Activated CD4-positive, alpha-beta T cell treated with anti-CD3 and anti-CD28 coated beads, Interleukin-2, amount 10 ng/mL, durations not matched to agents 7 days and 5 days (primary cell): ENCODE results near the gene SFXN5. TPM values are rescaled to one million over a fixed set of nuclear protein-coding genes. Genes with fewer than 3 reads are reported as not detected.

Experiments
- CTCF ChIA-PET: fragments of 350-600 bp; sonication (Branson Sonifier 250); formaldehyde crosslinking; loops from one replicate; lab custom pipeline; 2021; ENCODE audit warnings: antibody characterized with exemption; lab: Charles Lee
- POLR2A ChIA-PET: fragments of 350-600 bp; sonication (Branson Sonifier 250); formaldehyde crosslinking; loops from one replicate; lab custom pipeline; 2021; ENCODE audit warnings: antibody characterized with exemption; lab: Charles Lee
- DNase-seq: peaks from one replicate; pipeline ENCODE4 v3.0.0-alpha.2; 2020
- H3K27ac Mint-ChIP-seq: one replicate; pipeline ENCODE4 v1.8.0; 2021; ENCODE audit warnings: mild to moderate bottlenecking, moderate library complexity, mixed read lengths
- H3K27me3 Mint-ChIP-seq: one replicate; pipeline ENCODE4 v1.8.0; 2021; ENCODE audit warnings: mixed read lengths
- H3K36me3 Mint-ChIP-seq: one replicate; pipeline ENCODE4 v1.8.0; 2021; ENCODE audit warnings: low read depth, mixed read lengths
- H3K4me1 Mint-ChIP-seq: one replicate; pipeline ENCODE4 v1.8.0; 2021; ENCODE audit warnings: mixed read lengths
- H3K4me3 Mint-ChIP-seq: one replicate; pipeline ENCODE4 v1.8.0; 2021; ENCODE audit warnings: mild to moderate bottlenecking, moderate library complexity, mixed read lengths
- H3K9me3 Mint-ChIP-seq: one replicate; pipeline ENCODE4 v1.8.0; 2021; ENCODE audit warnings: mixed read lengths
- total RNA-seq, 2 experiments: library from RNA; stranded (reverse); gene quantifications; one replicate each; pipeline ENCODE4 v1.2.3, GENCODE V29; 2021

SFXN5 gene
- total RNA-seq, 2 experiments from 2014 or later, result 7.0 to 10.0 TPM

- DNase-seq, result no peak
- Mint-ChIP-seq H3K4me1 (peaks cover 11% of the 10 kb centered on the region), H3K9me3 (no peaks in the 10 kb centered on the region), H3K4me3 (no peak overlapping the region), H3K27me3 (peaks cover 7% of the 10 kb centered on the region), H3K27ac (no peak overlapping the region), H3K36me3 (no peaks in the 10 kb centered on the region)
- POLR2A ChIA-PET, result no interaction called here
- CTCF ChIA-PET, result interaction anchor here (1.1 to 2.1 kb wide), 5 partner anchors 16 to 40 kb away, joined by 3 to 6 read pairs (median 3); partner anchors contain the start of gene EMX1
Observed at GRCh38 chr2:72932805-72933204, 138.7 kb downstream of the SFXN5 start.

DNA sequence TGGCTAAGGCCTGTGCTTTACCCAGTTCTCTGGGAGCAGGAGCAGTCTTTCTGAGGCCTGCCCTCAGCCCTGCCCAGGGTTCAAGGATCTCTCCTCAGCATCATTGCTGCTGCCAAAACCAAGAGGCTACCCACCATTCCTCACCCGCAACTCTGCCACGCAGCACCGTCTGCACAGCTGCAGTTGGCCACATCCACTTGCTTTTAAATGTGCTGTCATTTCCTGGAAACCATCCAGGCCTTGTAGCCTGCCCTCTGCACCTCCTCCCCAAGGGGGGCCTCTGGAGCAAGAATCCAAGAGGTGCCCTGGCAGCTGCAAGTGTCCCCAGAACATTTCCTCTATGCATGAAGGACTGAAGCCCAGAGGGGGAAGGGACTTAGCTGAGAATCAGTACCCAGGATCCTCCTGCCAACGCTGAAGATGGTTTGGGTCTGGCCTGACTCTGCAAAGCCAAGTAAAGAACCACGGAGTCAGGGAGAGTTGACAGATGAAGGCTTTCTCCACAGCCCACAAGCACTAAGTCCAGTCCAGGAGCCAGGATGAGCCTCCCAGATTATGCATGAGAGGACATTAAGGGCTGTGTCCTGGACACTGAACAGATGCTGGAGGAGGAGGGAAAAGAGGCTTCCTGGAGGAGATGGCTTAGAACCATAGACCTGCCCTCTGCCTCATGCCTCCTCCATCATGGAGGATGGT is 139.3 kb downstream of the SFXN5 start:
- Mint-ChIP-seq H3K4me3 (no peak overlapping the region), H3K27me3 (peaks cover 7% of the 10 kb centered on the region), H3K9me3 (no peaks in the 10 kb centered on the region), H3K27ac (no peak overlapping the region), H3K4me1 (peaks cover 11% of the 10 kb centered on the region), H3K36me3 (no peaks in the 10 kb centered on the region)
- POLR2A ChIA-PET, result no interaction called here
- DNase-seq, result peak; percentile 20
- CTCF ChIA-PET, result interaction anchor here (1.1 to 2.1 kb wide), 6 partner anchors 15 to 40 kb away, joined by 3 to 6 read pairs (median 4); partner anchors contain the start of gene EMX1

GRCh38 chr2:72931280-72931910 is 140.1 kb downstream of the SFXN5 start:
- Mint-ChIP-seq H3K36me3 (no peaks in the 10 kb centered on the region), H3K27me3 (peaks cover 7% of the 10 kb centered on the region), H3K4me1 (peaks cover 11% of the 10 kb centered on the region), H3K27ac (no peak overlapping the region), H3K9me3 (no peaks in the 10 kb centered on the region), H3K4me3 (no peak overlapping the region)
- POLR2A ChIA-PET, result no interaction called here
- no peak for DNase-seq
- CTCF ChIA-PET, result interaction anchor here (1.4 kb wide), 1 partner anchor 16 kb away, joined by 4 read pairs; no protein-coding TSS in a partner anchor

DNA sequence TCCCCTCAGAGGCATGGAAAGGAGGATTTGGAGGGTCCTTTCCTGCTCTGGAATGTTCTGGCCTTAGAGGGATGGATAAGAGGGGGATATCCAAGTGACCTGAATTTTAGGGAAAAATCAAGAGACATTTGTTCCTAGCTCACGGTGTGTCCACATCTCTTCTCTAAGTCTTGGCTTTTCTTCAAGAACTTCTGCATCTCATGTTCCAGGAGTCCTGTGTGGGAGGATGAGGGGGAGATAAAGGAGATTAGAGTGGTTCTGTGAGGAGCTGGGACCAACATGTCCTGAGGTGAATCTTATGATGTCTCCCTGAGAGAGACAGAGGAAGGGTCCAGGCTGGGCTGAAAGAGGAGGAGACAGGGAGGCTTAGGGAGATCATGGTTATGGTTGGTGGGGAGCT is 142.5 kb downstream of the SFXN5 start:
- H3K4me1 Mint-ChIP-seq, result peaks cover 6% of the 10 kb centered on the region
- H3K36me3 Mint-ChIP-seq, result no peaks in the 10 kb centered on the region
- no peak for DNase-seq
- H3K27me3 Mint-ChIP-seq, result peaks cover 11% of the 10 kb centered on the region
- no peak overlapping the region for H3K27ac Mint-ChIP-seq
- ChIA-PET POLR2A (no interaction called here), CTCF (interaction anchor here (1.1 kb wide), 1 partner anchor 9 kb away, joined by 3 read pairs; no protein-coding TSS in a partner anchor)
- no peaks in the 10 kb centered on the region for H3K9me3 Mint-ChIP-seq
- H3K4me3 Mint-ChIP-seq, result no peak overlapping the region

GRCh38 chr2:72927619-72928550 is 143.6 kb downstream of the SFXN5 start:
- no peak for DNase-seq
- ChIA-PET CTCF (interaction anchor here (1.0 to 1.9 kb wide), 7 partner anchors 9 to 249 kb away, joined by 3 to 12 read pairs (median 4); partner anchors contain the start of gene EMX1), POLR2A (no interaction called here)
- Mint-ChIP-seq H3K27ac (no peak overlapping the region), H3K27me3 (peaks cover 23% of the 10 kb centered on the region), H3K9me3 (no peaks in the 10 kb centered on the region), H3K36me3 (no peaks in the 10 kb centered on the region), H3K4me3 (no peak overlapping the region), H3K4me1 (peaks cover 11% of the 10 kb centered on the region)

DNA sequence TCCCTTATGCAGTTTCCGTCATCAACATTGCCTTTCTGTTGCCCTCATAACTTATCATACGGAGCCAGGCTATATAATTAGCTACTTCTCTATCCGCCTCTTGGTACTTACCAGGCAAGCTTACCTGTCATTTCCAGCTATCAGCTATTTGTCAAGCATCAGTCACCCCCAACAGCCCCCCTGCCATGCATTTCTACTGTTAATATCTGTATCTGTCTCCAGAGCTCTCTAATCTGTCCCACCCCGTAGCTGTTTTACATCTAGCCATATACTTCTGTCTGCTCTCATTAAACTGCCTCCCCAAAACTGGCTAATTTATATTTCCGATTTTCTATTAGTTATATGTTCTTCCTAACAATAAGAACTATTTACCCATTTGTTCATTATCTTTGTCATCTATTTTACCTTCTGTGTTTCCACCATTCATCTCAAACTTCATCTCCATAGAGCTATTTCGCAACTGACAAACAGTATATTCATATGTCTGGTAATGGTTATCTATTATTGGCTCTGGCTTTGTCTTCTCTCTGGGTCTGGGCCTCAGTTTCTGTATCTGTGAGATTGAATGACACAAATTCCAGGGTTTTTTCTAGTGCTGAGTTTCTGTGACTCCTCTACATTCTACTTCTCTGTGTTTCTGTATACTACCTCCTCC is 144.6 kb downstream of the SFXN5 start:
- H3K27ac Mint-ChIP-seq, result no peak overlapping the region
- H3K9me3 Mint-ChIP-seq, result no peaks in the 10 kb centered on the region
- ChIA-PET CTCF (interaction anchor here (1.1 to 1.9 kb wide), 8 partner anchors 9 to 250 kb away, joined by 3 to 12 read pairs (median 4); partner anchors contain the start of gene EMX1), POLR2A (no interaction called here)
- H3K4me1 Mint-ChIP-seq, result peaks cover 6% of the 10 kb centered on the region
- DNase-seq, result no peak
- peaks cover 32% of the 10 kb centered on the region for H3K27me3 Mint-ChIP-seq
- H3K4me3 Mint-ChIP-seq, result no peak overlapping the region
- no peaks in the 10 kb centered on the region for H3K36me3 Mint-ChIP-seq

DNA sequence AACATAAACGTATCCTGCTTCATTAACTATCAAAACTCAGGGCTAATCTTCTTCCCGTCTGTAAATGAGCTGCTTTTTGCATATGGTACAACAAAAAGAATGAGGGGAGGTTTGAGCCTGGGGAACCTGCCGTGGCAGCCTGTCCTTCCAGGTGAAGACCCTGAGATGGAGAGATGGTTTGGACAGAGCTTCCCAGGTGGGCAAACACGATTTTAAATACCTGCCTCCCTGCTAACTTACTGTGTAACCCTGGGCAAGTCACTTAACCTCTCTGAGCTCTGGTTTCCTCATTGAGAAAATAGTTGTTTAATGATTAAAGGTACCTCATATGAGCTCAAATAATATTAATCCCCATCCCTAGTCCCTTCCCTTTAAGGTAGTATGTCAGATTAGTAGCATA is 145.1 kb downstream of the SFXN5 start:
- POLR2A ChIA-PET, result no interaction called here
- CTCF ChIA-PET, result interaction anchor here (1.1 to 2.1 kb wide), 5 partner anchors 9 to 48 kb away, joined by 3 to 12 read pairs (median 5); partner anchors contain the start of gene EMX1
- Mint-ChIP-seq H3K27me3 (peaks cover 38% of the 10 kb centered on the region), H3K9me3 (no peaks in the 10 kb centered on the region), H3K36me3 (no peaks in the 10 kb centered on the region), H3K27ac (no peak overlapping the region), H3K4me1 (peaks cover 5% of the 10 kb centered on the region), H3K4me3 (no peak overlapping the region)
- DNase-seq, result no peak

DNA sequence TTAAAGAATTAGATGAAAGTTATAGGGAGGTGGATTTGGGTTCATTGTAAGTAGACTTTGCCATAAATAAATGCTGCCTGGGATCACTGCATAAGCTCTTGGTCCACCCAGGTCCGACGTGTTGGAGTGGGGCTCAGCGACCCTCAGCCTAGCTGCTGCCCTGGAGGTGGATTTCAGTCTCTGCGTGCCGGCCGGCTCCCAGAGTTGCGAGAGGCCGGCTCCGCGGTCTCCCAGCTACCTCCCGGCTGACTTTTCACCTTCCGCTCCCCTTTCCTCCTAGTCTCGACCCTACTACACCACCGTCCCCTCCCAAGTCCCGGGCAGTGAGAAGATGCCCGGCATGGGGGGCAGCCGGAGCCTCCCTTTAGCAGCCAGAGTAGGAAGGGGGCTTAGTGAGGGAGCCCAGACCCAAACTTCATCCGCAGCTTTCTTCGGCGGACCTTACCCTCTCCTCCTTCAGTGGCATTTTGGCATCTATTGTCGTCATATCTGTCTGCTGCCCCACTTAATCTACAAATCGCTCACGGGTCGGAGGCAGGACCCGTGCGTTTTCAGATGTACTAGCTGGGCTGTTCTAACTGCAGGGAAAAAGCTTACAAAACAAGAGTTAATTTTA is 146.1 kb downstream of the SFXN5 start:
- H3K4me1 Mint-ChIP-seq, result peaks cover 6% of the 10 kb centered on the region
- peaks cover 42% of the 10 kb centered on the region for H3K27me3 Mint-ChIP-seq
- no peaks in the 10 kb centered on the region for H3K9me3 Mint-ChIP-seq
- ChIA-PET CTCF (interaction anchor here (0.9 to 2.1 kb wide), 4 partner anchors 10 to 48 kb away, joined by 3 to 5 read pairs (median 3); no protein-coding TSS in a partner anchor), POLR2A (no interaction called here)
- H3K4me3 Mint-ChIP-seq, result no peak overlapping the region
- no peak overlapping the region for H3K27ac Mint-ChIP-seq
- DNase-seq, result no peak
- H3K36me3 Mint-ChIP-seq, result no peaks in the 10 kb centered on the region

DNA sequence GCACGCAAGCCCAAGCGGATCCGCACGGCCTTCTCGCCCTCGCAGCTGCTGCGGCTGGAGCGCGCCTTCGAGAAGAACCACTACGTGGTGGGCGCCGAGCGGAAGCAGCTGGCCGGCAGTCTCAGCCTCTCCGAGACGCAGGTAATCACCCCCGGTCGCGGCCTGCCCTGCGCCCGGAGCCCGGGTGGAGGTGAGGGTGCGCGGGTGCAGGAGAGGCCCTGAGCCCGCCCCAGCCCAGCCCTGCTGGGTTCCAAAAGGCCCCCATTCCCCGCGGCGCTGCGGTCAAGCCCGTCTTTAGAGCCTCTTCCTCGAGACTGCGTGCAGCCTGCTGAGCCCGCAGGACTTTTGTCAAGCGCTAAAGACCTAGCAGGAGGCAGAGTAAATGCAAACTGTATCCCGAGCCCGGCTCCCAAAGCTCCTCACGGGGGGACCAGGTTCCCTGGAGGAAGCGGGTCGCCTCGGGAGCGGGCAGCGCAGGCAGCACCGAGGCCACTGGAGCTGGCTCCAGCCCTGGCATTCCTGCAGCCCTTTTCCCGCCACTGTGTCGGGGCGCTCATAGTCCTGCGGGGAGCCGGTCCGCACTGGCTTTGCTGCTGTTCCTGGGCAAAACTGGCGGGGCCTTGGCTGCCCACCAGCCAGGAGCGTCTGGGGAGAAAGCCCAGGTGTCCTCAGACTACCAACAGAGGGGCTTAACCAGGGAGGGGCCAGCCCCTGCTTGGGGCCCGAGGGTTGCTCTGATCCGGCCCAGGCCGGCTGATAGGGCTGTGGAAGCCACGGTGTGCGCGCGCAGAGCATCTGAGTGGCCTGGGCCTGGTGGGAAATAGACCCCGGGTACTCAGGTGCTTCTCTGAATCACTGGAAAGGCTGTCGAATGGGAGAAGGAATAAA is 146.9 kb downstream of the SFXN5 start:
- Mint-ChIP-seq H3K4me1 (peaks cover 7% of the 10 kb centered on the region), H3K27ac (no peak overlapping the region), H3K4me3 (no peak overlapping the region), H3K27me3 (peaks cover 48% of the 10 kb centered on the region), H3K9me3 (no peaks in the 10 kb centered on the region), H3K36me3 (no peaks in the 10 kb centered on the region)
- no peak for DNase-seq
- CTCF ChIA-PET, result interaction anchor here (0.9 to 2.1 kb wide), 2 partner anchors 9 to 49 kb away, joined by 3 to 5 read pairs; no protein-coding TSS in a partner anchor
- POLR2A ChIA-PET, result no interaction called here

- Mint-ChIP-seq H3K27ac (no peak overlapping the region), H3K4me3 (no peak overlapping the region), H3K36me3 (no peaks in the 10 kb centered on the region), H3K27me3 (peaks cover 55% of the 10 kb centered on the region), H3K4me1 (peaks cover 7% of the 10 kb centered on the region), H3K9me3 (no peaks in the 10 kb centered on the region)
- DNase-seq, result no peak
- CTCF ChIA-PET, result no interaction called here
- POLR2A ChIA-PET, result no interaction called here
Observed at GRCh38 chr2:72923833-72924352, 147.6 kb downstream of the SFXN5 start.

DNA sequence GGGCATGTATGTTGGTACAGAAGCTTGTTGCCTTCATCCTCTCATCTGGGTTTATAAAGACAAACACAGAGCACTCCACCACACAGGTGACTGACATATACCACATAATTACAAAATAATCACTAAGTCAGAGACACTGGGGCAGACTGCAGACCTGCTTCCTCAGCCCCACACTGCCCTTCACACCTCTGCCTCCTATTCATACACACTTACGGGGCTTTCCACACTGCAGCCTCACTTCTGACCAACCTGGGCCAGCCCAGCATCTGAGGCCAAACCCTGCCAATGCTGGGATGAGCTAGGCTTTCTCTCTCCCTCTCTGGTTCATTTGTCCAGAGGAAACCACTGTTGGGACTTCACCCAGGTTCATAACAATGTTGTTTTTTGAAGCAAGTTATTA is 149.7 kb downstream of the SFXN5 start:
- Mint-ChIP-seq H3K4me1 (peaks cover 10% of the 10 kb centered on the region), H3K27ac (no peak overlapping the region), H3K27me3 (peaks cover 64% of the 10 kb centered on the region), H3K9me3 (no peaks in the 10 kb centered on the region), H3K36me3 (no peaks in the 10 kb centered on the region), H3K4me3 (no peak overlapping the region)
- DNase-seq, result no peak
- ChIA-PET POLR2A (no interaction called here), CTCF (no interaction called here)
